PC-9 (cell line): ENCODE results near the gene CTSE. TPM values are rescaled to one million over a fixed set of nuclear protein-coding genes. Genes with fewer than 3 reads are reported as not detected.

ENCODE experiments used
- BruUV-seq: library from RNA; stranded (reverse); fragments of 400-500 nt; replicated peaks from 2 replicates; lab custom pipeline; 2021; lab: Mats Ljungman, UMichigan
- CTCF ChIA-PET: fragments of 300-600 bp; sonication (Branson Sonifier 250); formaldehyde crosslinking; loops from one replicate; lab custom pipeline; 2022; ENCODE audit warnings: antibody characterized with exemption; lab: Charles Lee
- POLR2A ChIA-PET: fragments of 300-600 bp; sonication (Branson Sonifier 250); formaldehyde crosslinking; loops from one replicate; lab custom pipeline; 2022; ENCODE audit warnings: antibody characterized with exemption; ENCODE audit not compliant: unreplicated experiment; lab: Charles Lee
- DNase-seq, 2 experiments: peaks; one replicate each; pipeline versions ENCODE4 v3.0.0 to v3.0.0-alpha.2; 2015 to 2022; ENCODE audit warnings: mixed read lengths in 1 of 2
- H2AFZ ChIP-seq: fragments of 200-600 bp; sonication (generic); 2 replicates; pipeline ENCODE4 v1.8.1; 2017; ENCODE audit warnings: antibody characterized with exemption
- H3F3A ChIP-seq: fragments of 200-600 bp; sonication (generic); 2 replicates; pipeline ENCODE4 v1.8.1; 2017; ENCODE audit warnings: antibody characterized with exemption, mild to moderate bottlenecking, low read depth; ENCODE audit not compliant: insufficient read depth
- H3K27ac ChIP-seq: fragments of 200-600 bp; sonication (generic); 2 replicates; pipeline ENCODE4 v1.6.1; 2016; ENCODE audit warnings: mixed run types
- H3K27me3 ChIP-seq: fragments of 200-600 bp; sonication (generic); 2 replicates; pipeline ENCODE4 v1.6.1; 2016; ENCODE audit warnings: low read depth, mixed run types; ENCODE audit not compliant: insufficient read depth
- H3K36me3 ChIP-seq: fragments of 200-600 bp; sonication (generic); 2 replicates; pipeline ENCODE4 v1.6.1; 2016; ENCODE audit warnings: low read depth, mixed run types
- H3K4me1 ChIP-seq: fragments of 200-600 bp; sonication (generic); replicated peaks from 2 replicates; pipeline ENCODE4 v1.6.1; 2016; ENCODE audit warnings: mixed run types; ENCODE audit not compliant: insufficient read depth
- H3K4me2 ChIP-seq: fragments of 200-600 bp; sonication (generic); 2 replicates; pipeline ENCODE4 v1.6.1; 2017; ENCODE audit warnings: mixed run types
- H3K4me3 ChIP-seq: fragments of 200-600 bp; sonication (generic); 2 replicates; pipeline ENCODE4 v1.6.1; 2016; ENCODE audit warnings: mixed run types
- H3K79me2 ChIP-seq: fragments of 200-600 bp; sonication (generic); 2 replicates; pipeline ENCODE4 v1.6.1; 2017; ENCODE audit warnings: low read depth, mixed run types
- H3K9me2 ChIP-seq: fragments of 200-600 bp; sonication (generic); 2 replicates; pipeline ENCODE4 v1.8.1; 2017; ENCODE audit warnings: mild to moderate bottlenecking; ENCODE audit not compliant: insufficient read depth
- H3K9me3 ChIP-seq: fragments of 200-600 bp; sonication (generic); 2 replicates; pipeline ENCODE4 v1.8.1; 2016; ENCODE audit warnings: low read depth; ENCODE audit not compliant: insufficient read depth
- H4K20me1 ChIP-seq: fragments of 200-600 bp; sonication (generic); 2 replicates; pipeline ENCODE4 v1.8.1; 2017; ENCODE audit not compliant: insufficient read depth
- EZH2 ChIP-seq: fragments of 200-600 bp; sonication (generic); IDR thresholded peaks from 2 replicates; pipeline ENCODE4 v1.8.0; 2017; ENCODE audit warnings: antibody characterized with exemption, low read depth
- intact Hi-C: fragments of 100-400 bp; cut with micrococcal nuclease; formaldehyde crosslinking; loops from one replicate; pipeline ENCODE4 v1.10.0; 2022; ENCODE audit not compliant: unreplicated experiment
- total RNA-seq: library from RNA; stranded (reverse); gene quantifications from 2 replicates; pipeline ENCODE4 v1.2.3, GENCODE V29; 2021
- TF ChIP-seq, protein P1 (sequence below): fragments of 200-600 bp; sonication (generic); conservative IDR thresholded peaks from 2 replicates; pipeline ENCODE4 v1.6.1; 2017; ENCODE audit warnings: mixed run types, antibody characterized with exemption, mild to moderate bottlenecking, moderate library complexity

Gene CTSE
- total RNA-seq, 1 experiment from 2014 or later, result 1.2 TPM

DNA sequence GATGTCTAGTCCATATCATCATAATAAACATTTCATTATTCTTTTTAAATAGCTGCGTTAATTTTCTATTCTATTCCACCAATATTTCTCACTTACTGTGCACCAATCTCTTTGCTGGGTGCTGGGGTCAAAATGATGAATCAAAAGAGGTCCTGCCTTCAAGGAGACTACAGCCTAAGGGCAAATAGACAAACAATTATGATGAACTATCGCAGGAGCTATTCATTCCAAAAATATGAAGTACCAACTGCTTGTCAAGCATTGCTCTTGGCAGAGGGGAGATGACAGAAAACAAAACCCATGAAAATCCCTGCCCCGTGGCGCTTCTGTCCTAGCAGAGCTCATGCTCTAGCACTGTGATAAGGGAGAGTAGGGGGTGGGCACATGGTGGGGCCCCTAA, 51.6 kb downstream of the CTSE start:
- Histone ChIP-seq H3K4me2 (no peak overlapping the region), H3K27ac (no peak overlapping the region), H2AFZ (no peak overlapping the region), H3K9me3 (peaks cover 3% of the 10 kb centered on the region; the same call in 1 of the 2 replicates), H3F3A (peaks cover 56% of the 10 kb centered on the region), H3K4me1 (peaks cover 71% of the 10 kb centered on the region), H4K20me1 (no peaks in the 10 kb centered on the region), H3K36me3 (no peaks in the 10 kb centered on the region), H3K9me2 (no peaks in the 10 kb centered on the region; the same call in 1 of the 2 replicates), H3K27me3 (no peaks in the 10 kb centered on the region), H3K79me2 (no peaks in the 10 kb centered on the region), H3K4me3 (no peak overlapping the region)
- TF ChIP-seq, protein P1, sequence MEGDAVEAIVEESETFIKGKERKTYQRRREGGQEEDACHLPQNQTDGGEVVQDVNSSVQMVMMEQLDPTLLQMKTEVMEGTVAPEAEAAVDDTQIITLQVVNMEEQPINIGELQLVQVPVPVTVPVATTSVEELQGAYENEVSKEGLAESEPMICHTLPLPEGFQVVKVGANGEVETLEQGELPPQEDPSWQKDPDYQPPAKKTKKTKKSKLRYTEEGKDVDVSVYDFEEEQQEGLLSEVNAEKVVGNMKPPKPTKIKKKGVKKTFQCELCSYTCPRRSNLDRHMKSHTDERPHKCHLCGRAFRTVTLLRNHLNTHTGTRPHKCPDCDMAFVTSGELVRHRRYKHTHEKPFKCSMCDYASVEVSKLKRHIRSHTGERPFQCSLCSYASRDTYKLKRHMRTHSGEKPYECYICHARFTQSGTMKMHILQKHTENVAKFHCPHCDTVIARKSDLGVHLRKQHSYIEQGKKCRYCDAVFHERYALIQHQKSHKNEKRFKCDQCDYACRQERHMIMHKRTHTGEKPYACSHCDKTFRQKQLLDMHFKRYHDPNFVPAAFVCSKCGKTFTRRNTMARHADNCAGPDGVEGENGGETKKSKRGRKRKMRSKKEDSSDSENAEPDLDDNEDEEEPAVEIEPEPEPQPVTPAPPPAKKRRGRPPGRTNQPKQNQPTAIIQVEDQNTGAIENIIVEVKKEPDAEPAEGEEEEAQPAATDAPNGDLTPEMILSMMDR, result no peak
- no peak for TF ChIP-seq EZH2
- CTCF ChIA-PET, result interaction anchor here (0.6 to 1.3 kb wide), 2 partner anchors 14 to 54 kb away, joined by 3 to 5 read pairs; no protein-coding TSS in a partner anchor
- intact Hi-C loops, result no loop called here
- POLR2A ChIA-PET, result interaction anchor here (0.6 kb wide), 1 partner anchor 19 kb away, joined by 5 read pairs; no protein-coding TSS in a partner anchor
- BruUV-seq, result no TSS peak
- peak in 1 of 2 experiments; percentile 55 for DNase-seq

DNA sequence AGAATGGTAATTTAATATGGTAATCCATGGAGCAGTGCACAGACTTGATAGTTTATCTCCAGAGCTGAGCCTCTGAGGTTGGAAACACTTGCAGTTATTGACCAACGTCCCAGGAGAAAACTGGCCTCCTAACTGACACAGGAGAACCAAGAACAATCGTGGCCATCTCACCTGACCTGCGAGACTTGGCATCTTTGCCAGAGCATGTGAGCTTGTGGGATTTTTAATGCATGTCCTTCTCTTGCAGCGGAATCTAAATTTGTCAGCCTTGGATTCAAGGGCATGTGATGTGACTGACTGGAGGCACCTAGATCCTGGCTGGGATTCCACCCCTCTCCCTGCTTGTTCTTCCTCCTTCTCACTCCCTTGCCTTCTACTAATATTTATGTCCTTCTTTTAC, 52.6 kb downstream of the CTSE start:
- CTCF ChIA-PET, result interaction anchor here (0.7 to 1.3 kb wide), 3 partner anchors 52 to 53 kb away, joined by 3 to 5 read pairs (median 4); no protein-coding TSS in a partner anchor
- H3K27ac ChIP-seq, result peak overlapping the region; percentile 25; the same call in 1 of the 2 replicates
- TF ChIP-seq, protein P1, result no peak
- TF ChIP-seq EZH2, result no peak

DNA sequence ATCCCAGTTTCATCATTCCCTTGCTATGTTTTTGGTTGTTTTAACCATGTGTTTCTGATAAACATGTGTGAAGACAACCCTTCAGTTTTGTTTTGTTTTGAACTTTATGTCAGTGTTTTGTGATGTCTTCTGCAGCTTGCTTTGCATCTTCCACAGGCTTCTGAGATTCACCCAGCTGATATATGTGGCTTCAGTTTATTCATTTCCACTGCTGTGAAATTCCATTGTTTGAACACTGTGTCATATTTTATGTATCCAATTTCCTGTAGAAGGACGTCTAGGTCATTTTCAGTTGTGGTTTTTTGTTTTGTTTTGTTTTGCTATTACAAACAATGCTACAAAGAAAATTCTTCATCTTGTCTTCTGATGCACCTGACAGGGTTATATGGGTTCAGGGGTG, 53.2 kb downstream of the CTSE start:
- Histone ChIP-seq H3K27ac (peak overlapping the region; percentile 25; the same call in 1 of the 2 replicates), H3K9me2 (no peaks in the 10 kb centered on the region; the same call in 1 of the 2 replicates), H3K27me3 (no peaks in the 10 kb centered on the region), H3K4me1 (peaks cover 56% of the 10 kb centered on the region), H2AFZ (no peak overlapping the region; the same call in 1 of the 2 replicates), H3K4me3 (no peak overlapping the region), H3K9me3 (peaks cover 3% of the 10 kb centered on the region; the same call in 1 of the 2 replicates), H3K4me2 (no peak overlapping the region), H3K36me3 (no peaks in the 10 kb centered on the region), H3K79me2 (no peaks in the 10 kb centered on the region), H3F3A (peaks cover 56% of the 10 kb centered on the region), H4K20me1 (no peaks in the 10 kb centered on the region)
- POLR2A ChIA-PET, result no interaction called here
- intact Hi-C loops, result no loop called here
- no TSS peak for BruUV-seq
- DNase-seq, result peak in 1 of 2 experiments; percentile 55
- CTCF ChIA-PET, result interaction anchor here (0.7 to 1.2 kb wide), 2 partner anchors 51 to 52 kb away, joined by 3 to 4 read pairs; no protein-coding TSS in a partner anchor
- no peak for TF ChIP-seq EZH2
- TF ChIP-seq, protein P1, result no peak

More for the DNA sequence above, 52.6 kb downstream of the CTSE start:
- H3K79me2 ChIP-seq, result no peaks in the 10 kb centered on the region
- peaks cover 56% of the 10 kb centered on the region for H3F3A ChIP-seq
- H4K20me1 ChIP-seq, result no peaks in the 10 kb centered on the region
- peaks cover 3% of the 10 kb centered on the region; the same call in 1 of the 2 replicates for H3K9me3 ChIP-seq
- H2AFZ ChIP-seq, result no peak overlapping the region
- H3K4me3 ChIP-seq, result no peak overlapping the region
- no peaks in the 10 kb centered on the region for H3K27me3 ChIP-seq
- BruUV-seq, result no TSS peak
- H3K4me2 ChIP-seq, result no peak overlapping the region
- no peak for DNase-seq
- H3K9me2 ChIP-seq, result no peaks in the 10 kb centered on the region; the same call in 1 of the 2 replicates
- POLR2A ChIA-PET, result no interaction called here
- H3K4me1 ChIP-seq, result peaks cover 62% of the 10 kb centered on the region
- H3K36me3 ChIP-seq, result no peaks in the 10 kb centered on the region
- intact Hi-C loops, result no loop called here
